ENCODE data around the gene BTBD18.
A peak's percentile ranks its signal among the peaks of the same experiment; 100 is the strongest.

DNA sequence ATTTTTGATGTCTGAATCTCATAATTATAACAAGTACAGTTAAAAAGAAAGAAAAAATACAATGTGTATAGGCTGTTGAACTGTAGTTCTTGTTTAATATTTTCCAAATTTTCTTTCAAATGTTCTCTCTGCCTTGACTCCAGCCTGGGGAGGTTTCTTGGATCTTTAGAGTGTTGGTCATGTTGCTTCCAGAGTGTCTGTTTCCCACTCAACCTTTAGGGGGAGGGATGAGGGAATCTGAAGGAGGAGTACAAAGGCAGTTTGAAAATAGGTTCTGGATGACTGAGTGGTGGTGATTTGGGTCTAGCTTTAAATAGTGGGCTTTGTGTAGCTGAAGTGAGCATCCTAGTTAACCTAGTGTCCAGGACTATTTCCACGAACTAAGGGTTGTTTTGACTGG is 11.9 kb upstream of the BTBD18 start:
- TF ChIP-seq, protein P1, sequence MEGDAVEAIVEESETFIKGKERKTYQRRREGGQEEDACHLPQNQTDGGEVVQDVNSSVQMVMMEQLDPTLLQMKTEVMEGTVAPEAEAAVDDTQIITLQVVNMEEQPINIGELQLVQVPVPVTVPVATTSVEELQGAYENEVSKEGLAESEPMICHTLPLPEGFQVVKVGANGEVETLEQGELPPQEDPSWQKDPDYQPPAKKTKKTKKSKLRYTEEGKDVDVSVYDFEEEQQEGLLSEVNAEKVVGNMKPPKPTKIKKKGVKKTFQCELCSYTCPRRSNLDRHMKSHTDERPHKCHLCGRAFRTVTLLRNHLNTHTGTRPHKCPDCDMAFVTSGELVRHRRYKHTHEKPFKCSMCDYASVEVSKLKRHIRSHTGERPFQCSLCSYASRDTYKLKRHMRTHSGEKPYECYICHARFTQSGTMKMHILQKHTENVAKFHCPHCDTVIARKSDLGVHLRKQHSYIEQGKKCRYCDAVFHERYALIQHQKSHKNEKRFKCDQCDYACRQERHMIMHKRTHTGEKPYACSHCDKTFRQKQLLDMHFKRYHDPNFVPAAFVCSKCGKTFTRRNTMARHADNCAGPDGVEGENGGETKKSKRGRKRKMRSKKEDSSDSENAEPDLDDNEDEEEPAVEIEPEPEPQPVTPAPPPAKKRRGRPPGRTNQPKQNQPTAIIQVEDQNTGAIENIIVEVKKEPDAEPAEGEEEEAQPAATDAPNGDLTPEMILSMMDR (conservative IDR thresholded peaks at IDR 0.05 in 1 of 2, IDR thresholded peaks at IDR 0.05 in 1 of 2; ENCODE audit: low read depth in 1 of 2, low read length in 2 of 2), result peak; percentile 35 to 53
- no peak for TF ChIP-seq EZH2 (IDR thresholded peaks at IDR 0.05; ENCODE audit: low read length, missing control alignments)

Measured in fibroblast of lung (primary cell).